ENCODE measurements around the gene CEP104. TPM values are rescaled to one million over a fixed set of nuclear protein-coding genes. Genes with fewer than 3 reads are reported as not detected.

The CEP104 gene
- 50.2 TPM for total RNA-seq

DNA sequence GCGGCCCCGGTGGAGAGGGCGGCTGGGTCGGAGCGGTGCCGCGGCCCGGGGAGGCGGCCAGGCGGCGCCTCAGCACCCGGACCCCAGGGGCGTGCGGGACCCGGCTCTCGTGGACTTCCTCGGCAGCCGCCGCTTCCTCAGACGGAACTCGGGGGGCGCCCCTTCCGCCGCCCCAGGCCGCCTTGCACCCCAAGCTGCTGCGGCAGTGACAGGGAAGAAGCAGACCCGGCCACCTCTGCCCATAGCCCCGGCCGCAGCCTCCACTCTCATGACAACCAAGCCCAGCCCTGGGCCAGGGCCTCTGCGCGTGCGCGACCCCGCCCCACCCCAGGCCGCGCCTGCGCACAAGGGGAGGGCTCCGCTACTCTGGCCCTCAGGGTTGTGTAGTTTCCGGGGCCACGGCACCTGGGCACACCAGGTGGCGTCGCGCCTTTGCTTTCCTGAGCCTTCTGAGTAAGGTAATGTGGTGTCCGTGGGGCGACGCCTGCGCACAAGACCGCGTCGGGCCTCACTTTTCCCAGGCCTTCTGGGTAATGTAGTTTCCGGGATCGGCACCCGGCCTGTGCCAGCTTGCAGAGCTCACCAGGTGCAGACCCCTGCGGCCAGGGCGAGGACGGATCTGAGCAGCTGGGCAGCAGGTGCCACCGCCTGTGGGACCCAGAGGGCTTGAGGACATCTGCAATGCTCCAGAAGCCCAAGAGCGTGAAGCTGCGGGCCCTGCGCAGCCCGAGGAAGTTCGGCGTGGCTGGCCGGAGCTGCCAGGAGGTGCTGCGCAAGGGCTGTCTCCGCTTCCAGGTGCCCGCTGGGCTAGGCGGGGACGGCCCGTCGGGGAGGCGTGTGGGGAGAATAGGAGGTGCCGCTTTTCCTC, at the start of gene CEP104, which contains the start of gene DFFB:
Gene CEP104 (minus strand): TSS at position 289 of the 868 bp plus-strand sequence. CDS start 4,804 bp downstream, outside the sequence.
Gene DFFB (plus strand): TSS at position 554 of the 868 bp plus-strand sequence. CDS start 128 bp downstream, at position 682.
- DNase-seq (ENCODE audit: low spot score), result peak; percentile 96

DNA sequence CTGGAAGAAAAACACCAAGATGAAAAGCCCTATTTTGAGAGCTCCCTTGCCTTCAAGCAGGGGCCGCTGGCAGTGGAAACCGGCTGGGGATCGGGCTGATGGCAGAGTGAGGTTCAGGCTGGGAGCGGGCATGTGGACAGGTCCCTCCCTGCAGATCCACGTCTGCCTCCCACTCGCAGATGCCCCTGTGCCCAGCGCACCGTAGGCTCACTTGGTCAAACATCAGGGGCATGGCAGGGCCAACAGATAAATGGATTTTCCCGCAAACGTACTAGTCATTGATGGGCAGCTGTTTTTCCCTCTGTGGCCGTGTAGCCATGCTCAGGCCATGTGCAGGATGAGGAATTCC, 49.6 kb upstream of the CEP104 start:
- DNase-seq (ENCODE audit: low spot score), result no peak

DNA sequence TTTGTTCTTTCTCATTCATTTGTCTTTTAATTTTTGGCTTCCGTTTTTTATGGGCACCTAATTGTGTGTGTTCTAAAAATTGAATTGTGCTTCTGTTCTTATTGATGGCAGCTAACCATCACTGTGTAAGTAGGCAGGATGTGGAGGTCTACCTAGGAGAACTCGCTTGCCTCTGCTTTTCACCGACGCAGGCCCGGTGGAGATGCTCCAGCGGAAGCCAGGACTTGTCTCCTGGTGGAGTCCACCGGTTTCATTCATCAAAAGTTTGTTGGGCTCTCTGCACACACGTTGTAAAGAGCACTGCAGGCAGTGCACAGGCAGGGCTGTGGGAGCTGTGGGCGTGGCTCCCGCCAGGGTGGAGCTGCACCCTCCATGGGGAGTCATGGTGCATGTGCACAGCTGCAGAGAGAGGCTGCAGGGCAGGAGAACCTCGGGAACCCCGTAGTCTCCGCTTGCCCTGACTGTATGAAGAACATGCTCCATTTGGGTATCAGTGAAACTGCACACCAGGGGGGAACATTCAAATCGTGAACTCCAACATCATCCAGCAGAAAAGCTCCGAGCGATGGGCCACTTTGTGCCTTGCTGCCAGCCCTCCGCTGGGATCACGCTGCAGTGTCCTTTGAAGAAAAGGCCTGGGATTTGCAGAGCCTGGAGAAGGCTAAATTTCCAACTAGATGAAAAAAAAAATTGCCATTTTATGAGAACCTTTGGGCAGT, 49.1 kb upstream of the CEP104 start:
- DNase-seq (ENCODE audit: low spot score), result no peak

DNA sequence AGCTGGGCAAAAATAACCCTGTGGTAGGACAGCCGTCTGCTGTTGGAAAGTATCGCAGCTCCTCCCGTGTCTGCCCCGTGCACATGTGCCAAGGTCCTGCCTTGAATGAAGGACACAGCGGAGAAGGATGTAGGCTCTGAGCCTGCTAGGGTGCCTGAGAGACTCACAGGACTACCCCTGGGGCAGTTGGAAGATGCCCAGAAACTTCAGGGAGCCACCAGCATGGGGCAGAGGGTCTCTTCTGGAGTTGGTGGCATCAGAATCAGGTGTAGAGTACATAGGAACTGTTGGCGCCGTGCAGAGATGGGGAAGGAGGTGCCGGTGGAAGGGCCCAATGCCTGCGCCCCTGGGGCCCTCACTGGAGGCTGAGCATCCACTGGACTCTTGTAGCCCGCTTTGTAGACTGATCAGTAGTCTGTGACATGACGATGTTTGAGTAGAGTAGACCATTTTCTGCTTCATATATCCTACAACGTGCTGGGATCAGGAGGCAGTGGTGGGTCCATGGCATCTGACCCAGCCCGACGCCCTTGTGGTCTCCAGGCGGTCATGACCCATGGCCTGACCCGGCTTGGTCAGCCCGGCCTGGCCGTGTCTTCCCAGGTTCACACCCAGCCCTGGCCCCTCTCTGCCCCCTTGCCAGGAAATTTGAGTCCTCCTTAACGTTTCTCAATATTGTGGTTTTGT, 48.4 kb upstream of the CEP104 start:
- no peak for DNase-seq (ENCODE audit: low spot score)

DNA sequence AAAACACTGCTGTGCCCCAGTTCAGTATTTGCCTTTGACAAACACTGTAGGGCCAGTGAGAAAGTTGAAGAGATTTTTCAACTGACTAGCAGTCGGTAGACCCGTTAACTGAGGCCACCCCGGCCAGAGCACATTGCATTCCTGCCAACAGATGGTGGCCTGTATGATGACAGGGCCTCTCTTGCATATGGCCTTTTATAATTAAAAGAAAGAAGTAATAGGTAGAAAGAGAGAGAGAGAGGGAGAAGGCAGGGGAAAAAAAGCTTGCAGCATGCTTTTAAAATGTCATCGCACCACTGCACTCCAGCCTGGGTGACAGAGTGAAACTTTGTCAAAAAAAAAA, 47.8 kb upstream of the CEP104 start:
- DNase-seq (ENCODE audit: low spot score), result no peak

DNA sequence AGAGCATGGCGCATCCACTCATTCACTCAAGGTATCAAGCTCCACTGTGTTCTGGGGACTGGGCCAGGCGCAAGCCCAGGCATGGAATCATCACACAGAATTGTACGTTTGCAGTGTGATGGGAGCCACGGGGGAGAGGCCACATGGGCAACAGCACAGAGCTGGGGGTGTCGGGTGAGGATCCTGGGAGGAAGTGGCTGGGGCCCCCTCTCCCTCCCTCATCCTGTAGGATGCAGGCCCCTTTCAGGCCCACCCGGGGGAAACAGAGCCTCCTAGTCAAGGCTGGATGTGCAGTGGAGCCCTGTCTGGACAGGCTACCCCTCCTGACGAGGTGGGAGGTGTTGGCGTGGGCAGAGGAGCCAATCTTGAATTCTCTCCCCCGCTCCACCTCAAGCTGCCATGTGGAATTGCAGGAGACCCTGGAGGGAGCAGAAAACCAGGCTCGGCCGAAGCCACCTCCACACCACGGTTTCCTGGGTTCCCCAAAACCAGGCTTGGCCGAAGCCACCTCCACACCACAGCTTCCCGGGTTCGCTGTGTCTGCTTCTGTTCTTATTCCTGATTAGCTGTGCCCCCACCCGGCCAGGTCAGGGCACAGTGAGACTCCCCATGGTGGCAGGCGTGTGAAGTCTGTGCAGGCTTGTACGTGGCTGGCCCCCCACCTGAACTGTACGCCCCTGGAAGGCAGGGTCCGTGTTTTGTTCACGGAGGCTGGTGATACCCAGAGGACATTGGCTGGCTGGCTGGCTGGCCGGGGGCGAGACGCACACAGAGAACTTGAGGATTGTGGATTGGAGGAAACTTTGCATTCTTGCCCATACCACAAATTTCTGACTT, 47.2 kb upstream of the CEP104 start:
- DNase-seq (ENCODE audit: low spot score), result no peak

DNA sequence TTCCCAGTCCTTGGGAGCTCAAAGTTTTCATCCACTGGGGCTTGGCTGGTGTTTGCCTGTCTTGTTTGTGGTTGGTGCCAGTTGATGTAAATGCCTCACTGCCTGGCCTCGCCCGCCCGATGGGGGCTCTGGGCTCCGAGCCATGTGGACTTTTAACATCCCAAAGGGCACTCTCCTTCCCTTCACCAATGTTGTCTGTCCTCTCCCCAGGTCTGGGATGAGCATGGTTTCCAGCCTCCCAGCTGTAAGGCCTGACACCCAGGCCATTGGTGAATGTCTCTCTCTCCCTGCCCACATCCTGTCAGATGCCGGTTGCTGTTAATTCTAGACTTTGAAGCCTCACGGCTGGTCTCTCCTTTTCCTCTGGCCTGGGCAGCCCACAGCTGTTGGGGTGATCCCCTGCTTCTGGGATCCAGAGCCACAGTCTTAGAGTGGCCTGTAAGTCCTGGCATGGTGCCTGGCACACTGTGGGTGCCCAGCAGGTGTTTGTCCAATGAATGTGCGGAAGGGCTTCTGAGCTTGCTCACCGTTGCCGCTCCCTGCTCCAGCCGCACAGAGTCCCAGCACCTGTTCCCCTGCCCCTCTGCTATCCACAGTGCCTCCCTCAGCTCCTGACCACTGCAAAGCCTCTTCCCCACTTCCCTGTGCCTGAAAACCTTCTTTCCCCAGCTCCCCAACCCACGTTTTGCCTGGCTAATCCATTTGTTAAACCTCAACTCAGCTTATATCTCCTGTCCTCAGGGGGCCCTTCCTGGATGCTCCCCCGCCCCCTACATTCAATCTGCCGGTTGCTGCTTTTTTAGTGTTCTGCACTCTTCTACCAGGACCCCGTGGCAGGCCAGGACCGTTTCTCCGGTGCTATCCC, 46.4 kb upstream of the CEP104 start:
- DNase-seq (ENCODE audit: low spot score), result no peak

DNA sequence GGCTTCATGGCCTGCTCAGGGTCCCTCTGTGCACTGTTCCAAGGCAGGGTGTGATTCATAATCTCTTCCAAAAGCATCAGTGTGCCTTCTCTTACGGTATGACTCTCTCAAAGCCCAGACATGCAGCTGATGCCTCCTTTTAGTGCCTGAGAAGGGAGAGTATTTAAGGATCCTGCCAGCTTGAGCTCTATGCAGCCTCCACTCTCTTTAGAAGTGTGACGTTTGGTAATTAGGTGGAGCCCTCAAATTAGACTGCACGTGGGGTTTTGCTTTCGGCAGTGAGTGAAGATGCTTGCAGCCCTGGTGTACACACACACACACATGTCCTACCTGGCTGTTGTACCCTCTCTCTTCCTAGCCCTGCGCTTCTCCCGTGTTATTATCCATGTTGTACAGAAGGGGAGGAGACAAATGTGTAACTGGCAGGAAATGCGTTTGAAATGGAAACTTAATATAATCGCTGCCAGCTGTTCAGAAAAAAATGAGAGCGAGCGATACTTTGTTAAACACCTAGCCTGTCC, 45.6 kb upstream of the CEP104 start:
- DNase-seq (ENCODE audit: low spot score), result no peak

DNA sequence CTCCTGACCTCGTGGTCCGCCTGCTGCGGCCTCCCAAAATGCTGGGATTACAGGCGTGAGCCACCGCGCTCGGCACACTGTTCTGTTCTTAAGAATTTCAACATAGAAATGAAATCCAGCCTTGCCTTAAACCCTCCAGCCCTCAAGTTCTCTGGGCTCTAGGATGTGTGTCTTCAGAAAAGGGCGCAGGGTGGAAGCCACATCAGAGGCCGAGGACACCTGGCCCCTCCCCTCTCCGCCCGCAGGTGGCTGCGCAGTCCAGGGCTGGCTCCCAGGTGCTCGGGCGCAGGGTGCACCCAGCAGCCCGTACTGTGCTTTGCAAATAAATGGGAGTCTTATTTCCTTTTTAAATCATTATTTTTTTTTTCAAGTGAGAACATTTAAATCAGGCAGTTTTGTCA, 45.1 kb upstream of the CEP104 start:
- DNase-seq (ENCODE audit: low spot score), result no peak

DNA sequence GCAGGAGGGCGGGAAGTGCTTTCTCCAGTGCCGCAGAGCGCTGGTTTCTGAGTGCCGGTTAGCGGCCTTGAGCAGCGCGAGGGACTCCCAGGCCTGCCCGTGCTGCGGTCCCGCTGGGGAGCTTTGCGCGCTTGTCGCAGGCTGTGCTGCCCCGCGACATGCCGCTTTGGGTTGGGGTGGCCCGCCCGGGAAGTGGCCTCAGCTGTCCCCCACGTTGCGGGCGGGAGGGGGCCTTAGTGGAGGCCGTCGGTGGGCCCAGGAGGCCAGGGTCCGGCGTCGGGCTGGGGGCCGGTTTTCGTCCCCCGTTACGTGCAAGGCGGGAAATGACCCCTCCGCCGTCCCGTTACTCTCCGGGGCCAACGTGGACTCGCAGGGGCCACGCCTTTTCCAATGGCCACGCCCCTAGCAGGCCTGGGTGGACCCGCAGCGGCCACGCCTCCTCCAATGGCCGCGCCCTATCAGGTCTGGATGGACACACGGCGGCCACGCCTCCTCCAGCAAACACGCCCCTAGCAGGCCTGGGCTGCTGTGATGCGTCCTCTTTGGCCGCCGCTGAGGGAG, 44.0 kb upstream of the CEP104 start:
- DNase-seq (ENCODE audit: low spot score), result peak; percentile 98

DNA sequence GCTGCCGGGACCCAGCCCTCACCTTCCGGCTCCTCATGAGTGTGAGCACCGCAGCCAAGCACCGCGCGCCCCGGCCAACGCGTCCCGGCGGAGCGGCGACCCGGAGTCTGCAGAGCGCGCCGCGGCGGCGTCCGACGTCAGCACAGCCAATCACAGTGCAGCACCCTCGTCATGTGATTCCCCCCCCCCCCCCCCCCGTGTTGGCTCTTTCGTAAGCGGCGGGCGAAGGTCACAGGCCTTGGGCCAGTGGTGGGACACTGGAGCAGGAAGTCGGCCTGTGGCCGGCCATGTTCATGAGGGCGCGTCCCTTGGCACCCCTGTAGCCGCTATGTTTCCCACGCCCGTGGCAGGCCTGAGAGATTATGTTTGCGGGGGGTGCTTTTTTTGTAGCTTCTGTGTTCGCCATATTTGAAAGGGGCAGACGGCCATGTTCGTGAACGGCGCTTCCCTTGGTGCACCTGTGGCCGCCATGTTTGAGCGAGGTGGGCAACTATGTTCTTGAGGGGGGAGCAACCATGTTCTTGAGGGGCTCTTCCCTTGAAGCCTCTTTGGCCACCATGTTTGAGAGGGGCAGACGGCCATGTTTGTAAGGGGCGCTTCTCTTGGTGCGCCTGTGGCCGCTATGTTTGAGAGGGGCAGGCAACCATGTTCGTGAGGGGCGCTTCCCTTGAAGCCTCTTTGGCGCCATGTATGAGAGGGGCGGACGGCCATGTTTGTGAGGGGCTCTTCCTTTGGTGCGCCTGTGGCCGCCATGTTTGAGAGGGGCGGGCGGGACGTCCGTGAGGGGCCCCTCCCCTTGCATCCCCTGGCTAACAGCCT, 43.3 kb upstream of the CEP104 start, which contains the start of gene C1orf174:
Gene C1orf174 (minus strand): TSS at position 123 of the 819 bp plus-strand sequence. CDS start 86 bp downstream, at position 37.
- peak; percentile 97 for DNase-seq (ENCODE audit: low spot score)

DNA sequence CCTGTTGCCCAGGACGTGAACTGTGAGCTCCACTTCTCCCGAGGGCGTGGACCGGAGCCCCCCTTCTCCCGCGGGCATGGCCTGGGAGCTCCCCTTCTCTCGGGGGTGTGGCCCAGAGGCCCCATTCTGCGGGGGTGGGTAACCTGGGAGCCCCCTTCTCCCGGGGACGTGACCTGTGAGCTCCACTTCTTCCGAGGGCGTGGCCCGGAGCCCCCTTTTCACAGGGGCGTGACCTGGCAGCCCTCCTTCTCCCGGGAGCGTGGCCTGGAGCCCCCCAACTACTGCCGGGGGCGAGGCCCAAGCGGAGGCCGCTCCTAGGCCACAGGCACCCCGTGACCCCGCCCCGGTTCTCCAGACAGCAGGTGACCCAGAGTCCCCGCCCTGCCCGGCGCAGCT, 42.7 kb upstream of the CEP104 start:
- DNase-seq (ENCODE audit: low spot score), result no peak

DNA sequence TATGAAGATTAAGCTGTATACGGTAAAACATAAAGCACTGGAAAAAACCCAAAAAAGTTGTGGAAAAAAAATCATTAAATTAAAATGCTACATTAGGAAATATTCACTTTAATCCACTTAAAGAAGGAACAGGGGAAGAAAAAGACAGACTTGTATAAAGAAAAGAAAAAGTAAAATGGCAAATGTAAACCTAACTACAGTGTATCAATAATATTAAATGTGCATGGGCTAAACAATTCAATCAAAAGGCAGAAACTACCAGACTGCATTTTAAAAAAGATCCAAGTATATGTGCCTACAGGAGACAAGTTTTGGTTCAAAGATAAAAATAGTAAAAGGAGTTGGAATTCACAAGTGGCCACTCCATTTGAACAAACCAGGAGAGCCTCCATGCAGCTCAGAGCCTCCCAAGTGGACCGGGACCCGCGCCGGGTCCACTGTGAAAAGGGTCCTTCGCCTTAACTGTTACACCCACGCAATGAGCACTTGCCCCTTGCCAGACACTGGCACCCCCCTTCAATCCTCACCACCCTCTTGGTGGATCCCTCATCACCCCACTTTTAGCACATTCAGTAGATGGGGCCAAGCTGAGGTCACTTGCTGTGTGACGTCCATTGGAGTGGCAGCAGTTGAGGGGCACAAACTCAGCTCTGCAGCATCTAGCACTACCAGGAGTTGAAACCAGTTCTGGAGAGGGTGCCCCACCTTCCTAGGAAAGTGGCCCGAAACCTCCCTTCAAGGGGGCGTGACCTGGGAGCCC, 42.2 kb upstream of the CEP104 start:
- no peak for DNase-seq (ENCODE audit: low spot score)

DNA sequence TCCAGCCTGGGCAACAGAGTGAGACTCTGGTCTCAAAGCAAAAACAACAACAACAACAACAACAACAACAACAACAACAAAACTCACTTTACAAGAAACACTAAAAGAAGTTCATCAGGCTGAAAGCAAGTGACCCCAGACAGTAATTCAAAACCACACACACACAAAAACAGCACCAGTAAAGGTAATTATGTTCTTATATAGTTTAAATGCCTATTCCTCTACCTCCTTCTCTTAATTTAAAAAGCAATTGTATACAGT, 41.4 kb upstream of the CEP104 start:
- DNase-seq (ENCODE audit: low spot score), result no peak

DNA sequence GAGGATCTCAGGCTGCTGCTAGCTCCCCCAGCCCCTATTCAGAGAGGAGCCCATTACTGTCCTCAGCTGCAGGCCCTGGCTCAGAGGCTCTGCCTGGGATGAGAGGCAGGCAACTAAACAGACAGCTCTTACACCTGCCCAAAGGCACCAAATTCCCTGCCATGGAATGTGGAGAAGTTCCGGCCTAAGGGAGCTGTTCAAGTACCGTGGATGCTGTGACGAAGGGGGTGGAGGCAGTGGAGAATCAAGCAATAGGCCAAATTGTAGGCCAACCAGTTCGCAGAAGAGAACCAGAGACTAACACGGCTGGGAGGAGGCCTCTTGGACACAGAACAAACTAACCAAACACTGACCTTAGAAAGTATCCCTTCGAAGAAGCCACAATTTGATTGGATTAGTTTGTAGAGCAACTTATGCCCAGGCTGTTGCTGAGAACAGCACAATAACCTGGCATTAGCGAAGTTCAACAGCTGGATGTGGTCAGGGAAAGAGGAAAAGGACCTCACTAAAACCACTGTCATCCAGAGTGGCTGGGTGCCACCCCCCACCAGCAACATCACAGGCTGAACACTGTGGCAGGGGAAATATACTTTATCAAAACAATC, 39.5 kb upstream of the CEP104 start:
- no peak for DNase-seq (ENCODE audit: low spot score)

DNA sequence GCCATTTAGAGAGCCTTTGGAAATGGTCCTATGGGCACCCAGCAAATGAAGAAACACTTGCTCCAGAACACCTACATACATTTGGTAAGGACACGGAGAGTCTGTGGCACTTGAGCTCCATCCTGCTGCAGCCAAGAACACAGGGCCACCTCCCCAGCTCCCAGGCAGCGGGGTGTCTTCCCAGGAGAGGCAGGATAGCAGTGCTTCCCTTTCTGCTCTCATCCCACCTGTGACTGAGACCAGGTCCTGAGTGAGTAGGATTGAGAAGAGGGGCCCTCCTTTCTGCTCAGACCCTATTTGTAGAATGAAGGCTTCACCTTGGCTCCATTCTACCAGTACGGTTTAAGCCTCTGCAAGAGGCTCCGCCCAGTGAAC, 38.9 kb upstream of the CEP104 start:
- DNase-seq (ENCODE audit: low spot score), result no peak

DNA sequence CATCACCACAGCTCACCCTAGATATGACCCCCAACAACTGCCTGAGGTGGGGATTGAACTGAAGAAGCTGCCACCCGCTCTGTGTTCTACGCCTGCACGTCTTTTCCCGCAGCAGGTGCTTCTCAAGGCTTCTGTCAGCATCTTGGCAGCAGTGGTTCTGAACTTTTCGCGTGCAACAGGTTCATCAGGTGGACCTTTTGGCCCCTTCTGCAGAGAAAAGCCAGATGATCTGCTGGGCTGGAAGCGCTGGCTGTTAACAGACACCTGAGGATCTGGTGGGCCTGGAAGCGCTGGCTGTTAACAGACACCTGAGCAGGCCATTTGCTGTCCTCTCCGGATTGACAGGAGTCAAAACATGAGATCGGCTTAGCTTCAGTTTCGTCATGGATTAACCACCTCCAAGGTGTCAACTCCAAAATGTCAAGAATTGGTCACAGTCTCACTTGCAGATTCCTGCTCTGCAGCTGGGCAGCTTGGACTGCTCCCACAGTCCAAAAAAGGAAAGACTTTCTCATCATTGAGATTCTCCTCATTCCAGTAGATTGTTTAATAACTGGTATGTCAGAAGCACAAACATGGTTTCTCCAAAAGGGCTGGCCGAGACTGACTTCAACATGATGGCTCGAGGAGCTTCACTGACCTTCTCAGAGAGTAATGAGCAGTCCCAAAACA, 38.4 kb upstream of the CEP104 start:
- no peak for DNase-seq (ENCODE audit: low spot score)

Measured in ureter (tissue), 1 donor.